HEK293T (cell line): ENCODE results near the gene THSD4.
"Not testable (repeated sequence)": the region's sequence is repeated elsewhere in the genome, so short reads cannot be mapped to it uniquely, and the experiment has no call there.

Experiments used
- CTCF ChIA-PET: fragments of 350-600 bp; formaldehyde crosslinking; extraction: SDS; loops from one replicate; lab custom pipeline; 2021; ENCODE audit warnings: antibody characterized with exemption, inconsistent platforms; lab: Yijun Ruan, JAX
- POLR2A ChIA-PET: fragments of 350-600 bp; formaldehyde crosslinking; extraction: SDS; loops from one replicate; lab custom pipeline; 2020; ENCODE audit warnings: antibody characterized with exemption, inconsistent platforms; lab: Yijun Ruan, JAX
- DNase-seq: peaks from one replicate; pipeline ENCODE4 v3.0.0; 2012; ENCODE audit warnings: mixed read lengths; ENCODE audit errors: extremely low spot score
- ARNT ChIP-seq: fragments of 450-650 bp; IDR thresholded peaks from 2 replicates; pipeline ENCODE4 v1.6.1; 2017; ENCODE audit warnings: mild to moderate bottlenecking
- BHLHE40 ChIP-seq: fragments of 450-650 bp; IDR thresholded peaks from 2 replicates; pipeline ENCODE4 v1.6.1; 2016; ENCODE audit warnings: mild to moderate bottlenecking, moderate library complexity, borderline replicate concordance
- CTBP1 ChIP-seq: fragments of 450-650 bp; IDR thresholded peaks from 2 replicates; pipeline ENCODE4 v1.6.1; 2016; ENCODE audit warnings: borderline replicate concordance
- ELF4 ChIP-seq: fragments of 450-650 bp; IDR thresholded peaks from 2 replicates; pipeline ENCODE4 v1.6.1; 2017; ENCODE audit warnings: antibody characterized with exemption
- FOXA1 ChIP-seq: fragments of 450-650 bp; IDR thresholded peaks from 2 replicates; pipeline ENCODE4 v1.6.1; 2016; ENCODE audit warnings: mild to moderate bottlenecking
- FOXK2 ChIP-seq: fragments of 450-650 bp; IDR thresholded peaks from 2 replicates; pipeline ENCODE4 v1.6.1; 2016; ENCODE audit warnings: mild to moderate bottlenecking
- FOXM1 ChIP-seq: fragments of 450-650 bp; IDR thresholded peaks from 2 replicates; pipeline ENCODE4 v1.6.1; 2017; ENCODE audit warnings: mild to moderate bottlenecking, borderline replicate concordance
- HDGF ChIP-seq: fragments of 450-650 bp; IDR thresholded peaks from 2 replicates; pipeline ENCODE4 v1.6.1; 2017; ENCODE audit warnings: antibody characterized with exemption, borderline replicate concordance
- L3MBTL2 ChIP-seq: fragments of 450-650 bp; conservative IDR thresholded peaks from 2 replicates; pipeline ENCODE4 v1.6.1; 2016; ENCODE audit warnings: mild to moderate bottlenecking
- LEF1 ChIP-seq: fragments of 450-650 bp; IDR thresholded peaks from 2 replicates; pipeline ENCODE4 v1.6.1; 2017; ENCODE audit warnings: mild to moderate bottlenecking, borderline replicate concordance
- NFRKB ChIP-seq: fragments of 450-650 bp; IDR thresholded peaks from 2 replicates; pipeline ENCODE4 v1.6.1; 2016; ENCODE audit warnings: mild to moderate bottlenecking, moderate library complexity
- PKNOX1 ChIP-seq: fragments of 450-650 bp; IDR thresholded peaks from 2 replicates; pipeline ENCODE4 v1.6.1; 2016
- SP1 ChIP-seq: fragments of 450-650 bp; IDR thresholded peaks from 2 replicates; pipeline ENCODE4 v1.6.1; 2017
- SUZ12 ChIP-seq: fragments of 450-650 bp; IDR thresholded peaks from 2 replicates; pipeline ENCODE4 v1.6.1; 2016; ENCODE audit warnings: mild to moderate bottlenecking
- TARDBP ChIP-seq: fragments of 450-650 bp; IDR thresholded peaks from 2 replicates; pipeline ENCODE4 v1.6.1; 2016
- ZNF384 ChIP-seq: fragments of 450-650 bp; IDR thresholded peaks from 2 replicates; pipeline ENCODE4 v1.6.1; 2016

The THSD4 gene

GRCh38 chr15:71252740-71253047 lies 137.4 kb downstream of the THSD4 start:
- ChIA-PET POLR2A (no interaction called here), CTCF (interaction anchor here (0.5 kb wide), 1 partner anchor 104 kb away, joined by 3 read pairs; no protein-coding TSS in a partner anchor)
- no peak for TF ChIP-seq FOXM1
- no peak for TF ChIP-seq SUZ12
- no peak for TF ChIP-seq PKNOX1
- no peak for TF ChIP-seq TARDBP
- DNase-seq = no peak

- ChIA-PET CTCF (no interaction called here), POLR2A (interaction anchor here (0.6 kb wide), 1 partner anchor 466 kb away, joined by 3 read pairs; no protein-coding TSS in a partner anchor)
- TF ChIP-seq FOXM1 (no peak), ZNF384 (no peak), SP1 (no peak), FOXA1 (no peak), L3MBTL2 (no peak), BHLHE40 (no peak), CTBP1 (no peak), HDGF (no peak), NFRKB (no peak)
- no peak for DNase-seq
These were observed 139.2 kb downstream of the THSD4 start for GRCh38 chr15:71254491-71254890.

GRCh38 chr15:71256934-71257664 lies 141.8 kb downstream of the THSD4 start:
- ChIA-PET CTCF (interaction anchor here (0.6 to 1.6 kb wide), 7 partner anchors 8 to 460 kb away, joined by 3 to 6 read pairs (median 3); no protein-coding TSS in a partner anchor), POLR2A (no interaction called here)
- TF ChIP-seq FOXA1 (no peak), FOXK2 (no peak), NFRKB (no peak)
- DNase-seq = no peak

- POLR2A ChIA-PET = no interaction called here
- CTCF ChIA-PET = interaction anchor here (0.5 kb wide), 1 partner anchor 31 kb away, joined by 3 read pairs; no protein-coding TSS in a partner anchor
- TF ChIP-seq L3MBTL2 (no peak), SP1 (no peak), SUZ12 (no peak), ZNF384 (no peak), FOXK2 (no peak), ELF4 (no peak), CTBP1 (no peak), ARNT (no peak), TARDBP (no peak), FOXA1 (no peak), NFRKB (no peak)
- no peak for DNase-seq
These were observed 144.6 kb downstream of the THSD4 start for GRCh38 chr15:71259866-71260265.

GRCh38 chr15:71261418-71261817 lies 146.1 kb downstream of the THSD4 start:
- TF ChIP-seq FOXK2 (no peak), ZNF384 (no peak), BHLHE40 (no peak), LEF1 (no peak), ARNT (no peak), SP1 (no peak), PKNOX1 (no peak), CTBP1 (no peak), TARDBP (no peak), NFRKB (no peak)
- ChIA-PET CTCF (no interaction called here), POLR2A (interaction anchor here (0.7 kb wide), 1 partner anchor 1522 kb away, joined by 3 read pairs; no protein-coding TSS in a partner anchor)

GRCh38 chr15:71261909-71262308 lies 146.6 kb downstream of the THSD4 start:
- TF ChIP-seq FOXM1 (no peak), CTBP1 (no peak), ELF4 (no peak), TARDBP (no peak), NFRKB (no peak), ARNT (no peak), FOXA1 (no peak), SUZ12 (no peak), LEF1 (no peak), L3MBTL2 (no peak), HDGF (no peak), ZNF384 (no peak), SP1 (no peak), BHLHE40 (no peak), PKNOX1 (no peak), FOXK2 (no peak)
- POLR2A ChIA-PET = interaction anchor here (0.7 kb wide), 1 partner anchor 1522 kb away, joined by 3 read pairs; no protein-coding TSS in a partner anchor
- CTCF ChIA-PET = no interaction called here
- no peak for DNase-seq

More at GRCh38 chr15:71261418-71261817, 146.1 kb downstream of the THSD4 start:
- no peak for DNase-seq

GRCh38 chr15:71262599-71262998 lies 147.3 kb downstream of the THSD4 start:
- ChIA-PET CTCF (no interaction called here), POLR2A (no interaction called here)
- no peak for TF ChIP-seq TARDBP
- no peak for TF ChIP-seq LEF1
- no peak for TF ChIP-seq ELF4
- TF ChIP-seq HDGF = no peak
- no peak for TF ChIP-seq SP1
- TF ChIP-seq ZNF384 = no peak
- no peak for TF ChIP-seq SUZ12
- no peak for TF ChIP-seq L3MBTL2
- TF ChIP-seq PKNOX1 = no peak
- TF ChIP-seq CTBP1 = no peak
- no peak for TF ChIP-seq BHLHE40
- no peak for TF ChIP-seq NFRKB
- no peak for TF ChIP-seq FOXM1
- no peak for TF ChIP-seq ARNT
- TF ChIP-seq FOXA1 = no peak
- TF ChIP-seq FOXK2 = no peak
- DNase-seq = no peak

GRCh38 chr15:71265606-71266005 lies 150.3 kb downstream of the THSD4 start:
- POLR2A ChIA-PET, DNase-seq, CTCF ChIA-PET: not testable (repeated sequence)
